Measurements from ENCODE around the gene RPAIN. TPM values are rescaled to one million over a fixed set of nuclear protein-coding genes. Genes with fewer than 3 reads are reported as not detected.
A peak's percentile ranks its signal among the peaks of the same experiment; 100 is the strongest.

The RPAIN gene, protein sequence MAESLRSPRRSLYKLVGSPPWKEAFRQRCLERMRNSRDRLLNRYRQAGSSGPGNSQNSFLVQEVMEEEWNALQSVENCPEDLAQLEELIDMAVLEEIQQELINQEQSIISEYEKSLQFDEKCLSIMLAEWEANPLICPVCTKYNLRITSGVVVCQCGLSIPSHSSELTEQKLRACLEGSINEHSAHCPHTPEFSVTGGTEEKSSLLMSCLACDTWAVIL
- 34.1 TPM for total RNA-seq

DNA sequence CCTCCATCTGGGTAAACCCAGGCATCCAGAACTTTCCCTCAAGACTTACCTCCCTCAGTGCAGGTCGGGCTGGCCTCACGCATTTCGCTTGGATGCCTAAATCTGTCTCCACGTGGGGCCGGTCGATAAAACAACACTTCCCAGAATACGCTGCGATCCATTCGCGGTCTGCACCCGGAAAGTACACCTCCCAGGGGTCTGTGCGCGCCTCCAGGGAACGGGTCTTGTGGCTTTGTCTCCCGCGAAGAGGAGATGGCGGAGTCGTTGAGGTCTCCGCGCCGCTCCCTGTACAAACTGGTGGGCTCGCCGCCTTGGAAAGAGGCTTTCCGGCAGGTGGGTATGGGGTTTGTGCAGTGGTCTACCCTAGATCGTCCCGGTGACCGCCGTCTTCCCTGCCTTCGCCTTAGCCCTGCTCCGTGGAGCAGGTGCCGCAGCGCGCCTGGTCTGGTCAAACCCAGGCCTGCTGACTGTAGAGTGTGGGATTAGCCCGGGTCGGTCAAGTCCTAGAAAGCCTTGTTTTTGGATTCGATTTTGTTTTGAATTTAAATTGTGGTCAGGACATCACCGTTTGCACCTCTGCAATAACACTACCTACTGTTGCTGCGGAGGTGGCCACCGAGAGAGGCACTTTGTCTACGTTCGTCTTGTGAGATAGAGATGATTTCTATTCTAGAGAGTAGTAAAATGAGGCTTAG, at the start of gene RPAIN:
TSS of gene RPAIN (plus strand) at position 224 of the 695 bp plus-strand sequence. CDS start at position 253, 29 bp downstream.
- peak; percentile 92 for DNase-seq (ENCODE audit: low spot score)

DNA sequence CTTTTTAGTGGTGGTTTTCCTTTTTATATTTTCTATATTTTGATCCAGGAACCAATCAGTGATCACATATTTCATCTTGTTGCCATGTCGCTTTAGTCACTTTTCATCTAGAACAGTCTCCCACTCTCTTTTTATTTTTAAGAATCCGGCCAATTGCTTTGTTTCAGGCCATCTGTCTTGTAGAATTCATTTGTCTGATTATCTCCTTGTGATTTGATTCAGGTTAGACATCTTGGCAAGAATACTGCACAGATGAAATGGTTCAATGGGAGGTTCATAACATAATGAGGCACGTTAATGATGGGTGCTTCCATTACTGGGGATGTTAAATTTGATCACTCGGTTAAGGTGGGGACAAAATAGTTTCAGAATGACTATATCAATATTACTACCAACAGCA, 49.6 kb upstream of the RPAIN start:
- no peak for DNase-seq (ENCODE audit: low spot score)

DNA sequence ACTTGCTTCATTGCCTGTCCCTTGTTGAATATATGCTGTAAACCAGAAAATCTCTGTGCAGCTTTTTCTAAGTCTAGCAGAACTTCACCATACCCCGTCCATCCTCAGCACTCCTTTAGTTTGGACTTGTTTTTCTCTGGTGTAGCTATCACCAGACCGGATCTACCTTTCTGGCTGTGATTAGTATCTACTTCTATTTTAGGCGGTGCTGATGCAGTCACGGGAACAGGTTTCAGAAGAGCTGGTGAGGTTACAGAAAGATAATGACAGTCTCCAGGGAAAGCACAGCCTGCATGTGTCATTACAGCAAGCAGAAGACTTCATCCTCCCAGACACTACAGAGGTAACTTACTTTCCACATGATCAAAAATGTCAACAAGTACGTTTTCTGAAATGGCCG, 46.9 kb upstream of the RPAIN start:
- no peak for DNase-seq (ENCODE audit: low spot score)

DNA sequence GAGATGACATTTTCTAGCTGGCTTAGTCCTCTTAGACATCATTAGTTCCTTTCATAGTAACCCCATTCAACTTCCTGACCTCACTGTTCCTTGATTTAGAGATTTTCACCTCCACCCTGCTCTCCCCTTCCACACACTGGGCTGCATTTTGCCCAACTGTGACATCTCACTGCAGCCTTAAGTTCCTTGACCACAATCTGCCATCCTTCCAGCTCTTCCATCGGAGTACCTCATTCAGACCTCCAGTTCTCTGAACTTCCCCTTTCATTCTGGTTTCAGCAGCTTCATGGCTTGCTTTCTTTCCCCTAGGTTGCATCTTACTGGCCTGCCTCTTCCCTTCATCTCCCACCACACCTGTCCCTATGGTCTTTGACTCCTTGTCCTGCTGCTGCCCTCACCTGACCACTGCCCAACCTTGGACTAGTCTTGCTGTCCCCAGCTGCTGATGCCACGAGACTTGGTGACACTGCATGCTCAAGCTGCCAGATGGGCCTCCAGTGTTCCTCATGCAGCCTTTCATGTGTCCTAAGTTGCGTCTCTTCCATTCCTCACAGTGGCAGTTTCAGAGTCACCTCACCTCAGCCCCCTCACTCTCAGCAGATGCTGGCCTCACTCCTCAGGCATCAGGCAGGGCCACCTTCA, 41.3 kb upstream of the RPAIN start:
- no peak for DNase-seq (ENCODE audit: low spot score)

DNA sequence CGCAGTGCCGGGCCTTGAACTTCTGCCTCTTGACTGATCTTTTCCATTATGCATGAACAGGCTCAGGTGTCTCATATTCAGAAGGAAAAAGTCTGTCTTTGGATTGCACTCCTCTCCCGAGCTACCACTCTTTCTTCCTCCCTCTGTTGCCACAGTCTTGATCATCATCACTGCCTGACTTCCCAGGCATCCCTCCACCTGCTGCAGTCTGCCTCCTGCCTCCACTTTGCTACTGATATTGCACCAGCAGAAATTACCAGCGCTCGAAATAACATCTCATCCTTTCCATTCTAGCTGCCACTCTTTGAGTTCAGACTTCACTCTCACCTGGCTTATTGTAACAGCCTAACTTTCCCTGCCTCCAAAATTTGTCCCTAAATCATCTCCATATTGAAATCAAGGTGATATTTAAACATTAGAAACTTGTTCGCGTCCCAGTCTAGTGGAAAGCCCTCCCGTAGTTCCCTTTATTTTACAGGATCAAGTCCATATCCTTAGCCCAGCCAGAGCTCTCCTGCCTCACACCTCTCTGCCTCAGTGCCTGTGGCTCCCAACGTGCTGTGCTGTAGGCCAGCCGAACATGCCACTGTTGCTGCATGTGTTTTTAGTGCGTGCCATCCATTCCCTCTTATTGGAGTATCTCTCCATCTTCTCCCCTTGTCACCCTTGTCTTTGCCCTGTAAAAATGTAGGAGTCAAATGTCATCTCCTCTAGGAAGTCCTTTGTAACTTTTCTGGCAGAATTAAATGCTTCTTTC, 40.5 kb upstream of the RPAIN start:
- DNase-seq (ENCODE audit: low spot score) = no peak

DNA sequence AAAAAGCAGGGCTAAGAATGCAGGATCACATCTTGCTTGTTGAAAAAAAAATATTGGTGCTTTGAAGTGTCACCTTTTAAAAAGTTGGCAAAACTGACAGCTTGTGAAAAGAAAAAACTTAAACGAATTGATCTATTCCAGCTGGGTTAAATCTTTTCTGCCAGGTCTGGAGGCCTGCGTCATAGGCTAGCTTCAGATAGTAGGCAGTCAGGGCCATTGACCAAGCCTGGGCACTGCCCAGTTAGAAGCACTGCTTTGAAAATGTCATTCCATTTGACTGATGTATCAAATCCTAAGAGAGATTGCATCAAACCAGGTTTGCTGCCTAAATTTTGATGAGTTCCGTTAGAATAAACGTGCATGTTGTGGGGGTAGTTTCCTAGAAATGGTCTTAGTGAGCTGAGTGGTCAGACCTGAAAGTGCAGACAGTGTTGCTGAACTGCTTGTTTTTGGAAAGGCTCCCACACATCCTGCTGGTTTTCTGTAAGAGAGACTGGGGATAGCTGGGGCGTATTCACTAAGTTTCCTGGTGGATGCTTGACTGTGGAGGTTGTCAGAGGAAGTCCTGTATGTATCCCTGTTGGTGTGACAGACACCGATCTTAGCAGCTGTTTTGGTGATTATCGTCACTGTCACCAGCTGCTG, 39.4 kb upstream of the RPAIN start:
- no peak for DNase-seq (ENCODE audit: low spot score)

DNA sequence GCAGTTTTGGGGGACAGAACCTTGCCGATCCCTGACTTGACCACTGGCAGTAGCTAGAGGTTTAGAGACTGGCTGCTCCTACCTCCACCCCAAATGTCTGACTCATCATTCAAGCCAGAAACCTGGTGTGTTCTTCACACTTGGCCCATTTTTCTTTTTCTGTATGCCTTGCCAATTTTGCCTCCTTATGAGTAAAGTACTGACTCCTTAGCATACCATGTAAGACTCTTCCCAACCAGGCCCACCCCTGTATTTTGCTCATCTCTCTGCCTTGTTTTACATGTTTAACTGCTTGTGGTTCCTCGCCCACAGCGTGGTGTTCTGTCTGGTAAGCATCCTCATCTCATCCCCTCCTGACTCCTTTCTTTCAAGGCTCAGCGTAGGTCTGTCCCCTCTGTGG, 38.4 kb upstream of the RPAIN start:
- DNase-seq (ENCODE audit: low spot score) = no peak

DNA sequence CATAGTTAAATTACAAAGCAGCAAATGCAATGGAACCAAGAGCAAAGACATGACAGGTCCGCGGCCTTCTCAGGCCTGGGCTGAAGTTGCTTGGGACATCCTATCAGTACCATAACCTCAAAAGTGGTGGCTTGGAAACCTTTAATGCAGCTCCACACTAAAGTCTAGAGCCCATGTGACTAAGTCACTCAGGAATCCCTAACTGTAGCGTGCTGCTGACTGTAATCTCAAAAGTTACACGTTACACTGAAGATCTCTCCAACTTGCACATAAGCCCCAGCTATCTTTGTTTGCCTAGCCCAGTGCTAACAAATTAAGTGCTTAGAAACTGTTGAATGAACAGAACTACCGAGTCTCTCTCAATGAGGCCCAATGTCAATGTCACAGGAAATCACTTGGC, 28.3 kb upstream of the RPAIN start:
- no peak for DNase-seq (ENCODE audit: low spot score)

DNA sequence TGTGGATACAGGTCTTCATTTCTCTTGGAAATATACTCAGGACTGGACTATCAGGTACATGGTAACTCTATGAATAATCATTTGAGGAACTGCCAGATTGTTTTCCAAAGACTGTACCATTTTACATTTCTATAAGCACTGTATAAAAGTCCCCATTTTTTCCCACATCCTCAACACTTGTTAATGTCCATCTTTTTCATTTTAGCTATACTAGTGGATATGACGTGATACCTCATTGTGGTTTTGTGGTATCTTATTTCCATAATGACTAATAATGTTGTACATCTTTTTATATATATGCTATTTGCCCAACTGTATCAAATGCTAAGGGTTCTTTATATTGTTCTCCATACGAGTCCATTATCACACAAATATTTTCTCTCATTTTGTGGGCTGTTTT, 23.4 kb upstream of the RPAIN start:
- no peak for DNase-seq (ENCODE audit: low spot score)

DNA sequence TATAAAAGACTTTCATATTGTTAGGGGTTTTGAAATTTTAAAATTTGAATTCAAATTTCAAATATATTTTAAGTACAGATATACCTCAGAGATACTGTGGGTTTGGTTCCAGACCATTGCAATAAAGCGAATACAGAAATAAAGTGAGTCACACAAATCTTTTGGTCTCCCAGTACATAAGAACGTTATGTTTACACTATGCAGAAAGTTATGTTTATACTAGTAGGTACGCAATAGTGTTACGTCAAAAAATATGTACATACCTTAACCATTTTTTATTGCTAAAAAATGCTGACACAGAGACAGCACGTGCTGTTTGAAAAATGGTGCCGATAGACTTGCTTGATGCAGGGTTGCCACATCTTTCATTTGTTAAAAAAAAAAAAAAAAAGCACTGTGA, 20.2 kb upstream of the RPAIN start:
- DNase-seq (ENCODE audit: low spot score) = no peak

DNA sequence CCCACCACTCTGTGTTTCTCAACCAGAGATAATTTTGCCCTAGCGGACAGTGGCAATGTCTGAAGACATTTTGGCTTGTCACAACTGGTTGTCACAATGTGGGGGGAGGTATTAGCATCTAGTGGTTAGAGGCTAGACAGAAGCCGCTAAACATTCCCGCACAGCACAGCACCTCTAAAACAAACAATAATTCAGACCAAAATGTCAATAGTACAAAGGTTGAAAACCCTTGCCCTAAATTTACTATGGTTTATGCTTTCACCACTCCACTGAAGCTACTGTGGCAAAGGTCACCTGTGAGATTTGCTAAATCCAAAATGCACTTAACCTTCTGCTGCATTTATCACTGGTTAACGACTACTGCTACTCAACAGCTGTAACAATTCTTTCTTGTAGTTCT, 14.6 kb upstream of the RPAIN start:
- no peak for DNase-seq (ENCODE audit: low spot score)

DNA sequence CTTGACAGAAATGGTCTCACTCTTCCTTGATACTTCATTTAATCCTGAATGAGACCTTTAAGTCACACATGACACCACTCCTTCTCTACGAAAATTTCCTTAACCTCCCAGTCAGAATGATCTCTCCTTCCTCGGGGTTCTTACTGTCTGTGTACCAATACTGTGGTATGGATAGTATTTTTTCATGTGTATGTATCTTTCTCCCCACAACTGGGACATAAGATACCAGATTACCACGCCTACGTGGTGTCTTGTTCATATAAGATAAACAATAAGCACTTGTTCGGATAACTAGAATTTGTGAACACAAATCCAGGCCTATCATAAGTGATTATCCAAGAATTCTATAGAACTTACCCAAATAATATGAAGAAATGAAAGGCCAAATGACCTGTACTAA, 11.8 kb upstream of the RPAIN start:
- DNase-seq (ENCODE audit: low spot score) = no peak

DNA sequence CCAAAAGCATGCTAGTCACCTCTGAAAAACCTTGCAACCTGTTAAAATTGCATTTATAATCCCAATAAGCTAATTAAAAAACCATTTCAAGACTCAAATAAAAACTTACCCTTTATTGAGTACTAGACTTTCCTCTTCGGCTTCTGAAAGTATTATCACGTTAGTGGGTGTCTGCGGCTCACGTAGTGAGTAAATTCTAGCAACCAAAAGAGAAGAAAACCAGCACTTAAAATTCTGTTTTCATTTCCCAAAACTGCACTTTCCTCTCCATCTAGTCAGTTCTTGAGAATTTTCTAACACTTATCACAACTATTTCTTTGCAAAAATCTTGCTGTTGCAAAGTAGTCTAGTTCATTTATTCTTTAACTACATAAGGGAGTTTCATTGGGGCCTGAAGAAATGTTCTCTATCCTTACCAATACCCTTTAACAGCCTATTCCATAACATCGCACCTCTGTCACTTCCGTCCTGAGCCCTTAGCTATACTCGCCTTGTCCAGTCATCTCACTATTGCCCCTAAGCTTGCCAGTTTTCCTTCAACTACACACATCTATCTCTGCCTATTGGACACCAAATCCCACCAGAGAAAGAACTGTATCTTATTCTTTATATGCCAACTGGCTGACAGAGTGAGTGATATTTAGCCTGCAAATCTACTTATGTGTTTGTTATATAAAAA, 9.2 kb upstream of the RPAIN start:
- no peak for DNase-seq (ENCODE audit: low spot score)

DNA sequence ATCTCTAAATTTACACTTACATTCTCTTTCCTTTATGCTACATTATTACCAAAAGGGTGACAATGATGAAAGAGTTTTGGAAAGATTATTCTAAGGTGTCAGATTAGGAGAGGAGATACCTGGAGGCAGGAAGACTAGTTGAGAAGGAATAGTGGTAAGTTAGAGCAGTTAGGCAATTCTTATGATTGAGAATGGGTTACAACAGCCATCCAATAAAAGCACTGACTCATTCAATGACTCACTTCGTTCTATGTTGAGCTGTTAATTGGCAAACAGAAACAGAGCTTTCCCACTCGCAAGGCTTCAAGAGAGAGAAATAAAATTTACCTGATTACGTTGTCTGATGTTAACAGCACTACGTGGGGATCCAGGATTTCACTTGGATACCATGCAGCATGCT, 6.3 kb upstream of the RPAIN start:
- no peak for DNase-seq (ENCODE audit: low spot score)

DNA sequence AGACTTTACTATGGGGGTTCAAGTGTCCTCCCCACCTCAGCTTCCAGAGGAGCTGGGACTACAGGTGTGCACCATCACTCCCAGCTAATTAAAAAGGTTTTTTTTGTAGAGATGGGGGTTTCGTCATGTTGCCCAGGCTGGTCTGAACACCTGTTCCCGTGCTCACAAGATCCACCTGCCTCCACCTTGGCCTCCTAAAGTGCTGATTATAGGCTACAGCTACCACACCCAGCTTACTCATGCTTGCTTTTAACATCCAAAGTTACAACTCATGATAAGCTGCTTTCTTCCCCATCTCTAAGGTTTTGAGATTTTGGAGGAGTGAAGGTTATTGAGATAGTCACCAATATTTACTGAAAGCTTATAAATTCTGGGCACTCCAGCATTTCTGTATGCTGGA, 3.1 kb upstream of the RPAIN start:
- DNase-seq (ENCODE audit: low spot score) = no peak

DNA sequence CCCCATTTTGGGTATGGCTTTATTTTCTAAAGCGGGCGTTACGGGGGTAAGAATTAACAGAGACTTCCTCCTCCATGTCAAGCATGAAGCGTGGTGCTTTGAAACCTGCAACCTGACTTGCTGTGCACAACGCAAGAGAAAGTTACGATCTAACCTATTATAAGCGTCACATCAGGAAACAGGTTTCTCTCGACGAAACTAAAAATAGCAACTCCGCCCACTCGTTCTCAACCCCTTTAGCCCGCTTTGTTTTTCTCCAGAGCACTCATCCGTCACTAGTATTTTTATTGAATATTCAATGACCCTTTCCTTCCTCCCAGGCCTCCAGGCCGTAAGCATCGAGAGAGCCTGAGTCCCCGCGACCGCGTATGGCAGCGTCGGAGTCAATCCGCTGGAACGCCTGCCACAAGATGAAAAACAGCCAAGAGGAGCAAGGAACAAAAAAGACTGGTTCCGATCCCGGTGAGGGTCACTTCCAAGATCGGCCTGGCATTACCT, 1.1 kb upstream of the RPAIN start:
- peak; percentile 27 for DNase-seq (ENCODE audit: low spot score)

DNA sequence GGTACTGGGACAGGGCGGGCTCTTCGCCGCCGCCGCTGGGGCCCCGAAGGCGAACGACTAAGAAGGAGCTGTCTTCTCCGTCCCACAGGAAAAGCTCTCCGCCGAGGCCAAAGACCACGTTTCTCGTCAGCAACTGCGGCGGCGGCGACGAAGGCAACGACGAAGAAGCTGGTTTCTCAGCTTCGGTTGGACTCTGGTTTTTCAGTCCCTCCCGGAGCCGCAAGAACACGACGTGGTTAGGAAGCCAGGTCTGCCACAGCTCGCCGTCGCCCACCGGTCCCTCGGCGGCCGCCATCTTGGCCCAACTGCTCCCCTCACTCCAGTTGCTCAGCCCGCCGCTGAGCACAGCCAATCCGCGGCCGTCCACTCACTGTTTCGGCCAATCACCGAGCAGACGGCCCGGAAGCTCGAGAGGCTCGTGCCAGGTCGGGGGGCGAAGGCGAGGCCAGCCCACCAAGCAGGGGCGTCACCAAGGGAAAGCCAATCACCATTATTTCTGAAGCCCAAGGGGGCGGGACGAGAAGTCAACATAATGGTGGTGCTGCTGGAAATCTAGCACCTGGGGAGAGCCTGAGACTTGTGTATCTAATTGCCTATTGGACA, 525 bp upstream of the RPAIN start, which contains the start of gene NUP88:
TSS of gene NUP88 (minus strand) at position 307 of the 603 bp plus-strand sequence. CDS start at position 295, 12 bp downstream.
- DNase-seq (ENCODE audit: low spot score) = peak; percentile 96

DNA sequence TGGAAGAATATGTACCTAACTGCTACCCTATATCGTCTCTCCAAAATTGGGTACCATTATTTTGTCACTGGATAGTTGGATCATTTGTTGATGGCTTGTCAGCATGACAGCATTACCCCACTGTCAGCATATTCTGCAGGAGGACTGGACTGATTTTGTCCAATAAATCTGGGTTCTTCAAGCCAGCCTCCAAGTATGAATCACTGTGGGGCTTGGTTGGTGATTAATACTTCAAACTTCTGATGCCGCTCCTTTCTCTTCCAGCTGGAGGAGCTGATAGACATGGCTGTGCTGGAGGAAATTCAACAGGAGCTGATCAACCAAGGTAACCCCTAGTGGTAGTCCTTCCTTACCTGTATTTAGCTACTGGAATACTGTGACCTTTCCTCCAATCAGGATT, 2.5 kb downstream of the RPAIN start:
- no peak for DNase-seq (ENCODE audit: low spot score)

DNA sequence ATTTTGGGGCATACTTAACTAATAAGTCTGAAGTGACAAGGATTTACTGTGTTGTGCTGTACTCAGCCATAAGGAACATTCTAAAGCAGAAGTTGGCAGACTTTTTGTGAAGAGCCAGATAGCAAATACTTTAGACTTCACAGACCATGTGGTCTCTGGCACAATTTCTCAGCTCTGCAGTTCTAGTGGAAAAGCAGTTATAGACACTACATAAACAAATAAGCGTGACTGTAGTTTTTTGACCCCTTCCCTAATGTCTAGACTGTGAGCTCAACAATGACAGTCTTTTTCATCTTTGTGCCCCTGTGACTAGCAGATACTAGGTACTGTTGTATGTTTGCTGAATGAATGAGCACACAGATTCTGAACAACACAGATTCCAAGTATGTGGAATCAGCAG, 4.9 kb downstream of the RPAIN start:
- DNase-seq (ENCODE audit: low spot score) = no peak

DNA sequence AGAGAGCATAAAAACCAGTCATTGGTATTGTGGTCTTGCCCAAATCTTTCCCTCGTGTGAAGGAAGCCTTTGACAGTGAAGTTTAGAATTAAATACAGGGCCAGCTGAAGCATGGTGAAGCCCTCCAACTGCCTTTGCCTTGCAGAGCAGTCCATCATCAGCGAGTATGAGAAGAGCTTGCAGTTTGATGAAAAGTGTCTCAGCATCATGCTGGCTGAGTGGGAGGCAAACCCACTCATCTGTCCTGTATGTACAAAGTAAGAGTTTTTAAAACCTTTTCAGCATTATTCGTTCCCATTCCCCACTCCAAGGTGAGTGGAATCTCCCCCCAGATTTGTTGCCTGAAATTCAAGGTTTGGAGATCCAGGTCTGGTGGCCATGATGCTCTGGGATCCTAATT, 5.8 kb downstream of the RPAIN start:
- DNase-seq (ENCODE audit: low spot score) = no peak
